Ecto neural progenitor cell (in vitro differentiated cells): Measurements from ENCODE around the gene ANGPTL8.

Experiments used
- DNase-seq: peaks from one replicate; pipeline ENCODE4 v3.0.0-alpha.2; 2018; ENCODE audit warnings: low spot score

The ANGPTL8 gene

DNA sequence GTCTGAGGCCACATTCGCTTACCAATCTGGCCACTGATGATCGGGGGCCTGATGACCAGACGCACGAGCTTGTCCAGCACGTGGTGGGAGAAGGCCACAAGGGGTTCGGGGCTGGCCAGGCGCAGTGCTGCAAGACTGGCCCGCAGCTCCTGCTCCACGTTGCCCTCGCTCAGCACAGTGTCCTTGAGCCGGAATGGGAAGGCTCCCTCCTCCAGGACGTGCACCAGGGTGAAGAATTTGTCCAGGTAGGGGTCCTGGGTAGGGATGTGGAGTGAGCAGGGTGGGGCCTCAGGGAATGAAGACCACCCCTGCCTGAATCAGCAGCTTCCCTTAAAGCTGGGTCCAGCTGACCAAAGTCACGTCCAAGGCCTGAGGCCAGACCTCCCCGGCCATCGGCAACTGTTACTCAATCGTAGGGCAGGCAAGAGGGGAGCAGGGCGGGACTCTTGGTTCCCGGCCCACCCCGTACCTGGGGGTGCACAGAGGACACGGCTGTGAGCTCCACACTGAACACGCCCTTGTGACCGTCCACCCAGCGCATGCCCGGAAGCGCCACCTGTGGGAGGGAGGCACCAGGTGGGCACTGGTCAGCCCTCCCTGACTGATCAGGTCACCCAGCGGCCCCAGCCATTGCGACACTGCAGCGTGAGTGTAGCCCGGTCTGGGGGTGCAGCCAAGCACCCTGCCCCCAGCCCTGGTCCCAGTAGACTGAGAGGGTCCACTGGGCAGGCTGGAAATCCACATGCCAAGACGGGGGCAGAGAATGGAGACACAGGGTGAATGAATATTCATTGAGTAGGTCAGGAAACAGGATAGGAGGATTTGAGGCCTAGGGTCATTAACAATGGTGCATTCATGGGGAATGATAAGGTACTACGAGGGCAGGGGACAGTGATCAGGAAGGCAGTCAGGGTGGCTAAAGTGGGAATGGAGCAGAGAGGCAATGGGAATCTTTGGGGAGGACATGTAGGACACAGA lies 2.8 kb upstream of the ANGPTL8 start:
- no peak for DNase-seq

GRCh38 chr19:11237321-11237720 lies 2.1 kb upstream of the ANGPTL8 start:
- DNase-seq = no peak

DNA sequence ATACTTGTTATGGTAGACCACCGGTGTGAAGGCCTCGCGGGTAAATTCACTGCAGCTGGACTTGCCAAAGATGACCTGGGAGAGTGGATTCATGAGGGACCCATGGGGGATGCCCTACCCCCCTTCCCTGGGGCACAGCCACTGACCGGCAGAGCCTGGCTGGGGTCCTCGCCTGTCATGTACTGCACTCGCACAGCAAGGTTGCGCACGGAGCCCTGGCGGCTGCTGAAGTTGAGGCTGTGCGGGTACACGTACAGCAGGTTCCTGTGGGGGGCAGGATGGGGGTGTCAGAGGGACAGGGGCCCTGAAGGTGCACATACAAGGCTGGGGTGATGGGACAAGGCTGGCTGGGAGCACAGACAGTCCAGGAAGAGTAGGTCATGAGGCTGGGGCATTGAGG lies 1.4 kb upstream of the ANGPTL8 start:
- DNase-seq = no peak

- no peak for DNase-seq
These were observed 540 bp upstream of the ANGPTL8 start for GRCh38 chr19:11238781-11239376.

DNA sequence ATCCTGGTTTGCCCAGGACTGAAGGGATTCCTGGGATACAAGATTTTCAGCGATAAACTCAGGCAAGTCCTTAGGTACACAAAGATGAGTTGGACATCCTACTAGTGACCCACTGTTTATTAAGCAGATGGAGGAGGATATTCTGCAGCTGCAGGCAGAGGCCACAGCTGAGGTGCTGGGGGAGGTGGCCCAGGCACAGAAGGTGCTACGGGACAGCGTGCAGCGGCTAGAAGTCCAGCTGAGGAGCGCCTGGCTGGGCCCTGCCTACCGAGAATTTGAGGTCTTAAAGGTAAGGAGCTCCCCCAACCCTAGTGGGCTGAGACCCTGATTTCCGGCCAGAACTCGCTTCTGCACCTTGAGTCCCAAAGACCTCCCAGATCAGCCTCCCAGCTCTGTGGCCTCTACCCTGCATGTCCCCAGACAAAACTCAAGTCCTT lies 607 bp downstream of the ANGPTL8 start:
- DNase-seq = no peak

DNA sequence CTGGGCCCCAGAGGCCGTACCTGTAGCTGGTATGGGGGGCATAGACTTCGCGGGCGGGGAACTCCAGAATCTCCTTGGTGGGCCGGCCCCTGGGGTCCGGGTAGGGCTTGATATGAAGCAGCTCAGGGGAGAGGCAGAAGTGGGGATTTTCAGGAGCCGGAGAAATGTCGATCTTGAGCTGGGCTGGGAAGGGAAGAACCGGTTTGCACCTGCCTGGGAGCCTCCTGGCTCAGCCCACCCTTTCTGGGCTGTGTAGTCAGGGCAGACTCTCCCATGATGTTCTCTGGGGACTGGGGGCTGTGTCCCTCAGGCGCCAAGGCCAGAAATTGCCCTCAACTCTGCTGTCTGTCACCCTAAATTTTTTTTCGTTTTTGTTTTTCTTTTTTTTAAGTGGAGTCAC lies 2.6 kb downstream of the ANGPTL8 start:
- DNase-seq = no peak

DNA sequence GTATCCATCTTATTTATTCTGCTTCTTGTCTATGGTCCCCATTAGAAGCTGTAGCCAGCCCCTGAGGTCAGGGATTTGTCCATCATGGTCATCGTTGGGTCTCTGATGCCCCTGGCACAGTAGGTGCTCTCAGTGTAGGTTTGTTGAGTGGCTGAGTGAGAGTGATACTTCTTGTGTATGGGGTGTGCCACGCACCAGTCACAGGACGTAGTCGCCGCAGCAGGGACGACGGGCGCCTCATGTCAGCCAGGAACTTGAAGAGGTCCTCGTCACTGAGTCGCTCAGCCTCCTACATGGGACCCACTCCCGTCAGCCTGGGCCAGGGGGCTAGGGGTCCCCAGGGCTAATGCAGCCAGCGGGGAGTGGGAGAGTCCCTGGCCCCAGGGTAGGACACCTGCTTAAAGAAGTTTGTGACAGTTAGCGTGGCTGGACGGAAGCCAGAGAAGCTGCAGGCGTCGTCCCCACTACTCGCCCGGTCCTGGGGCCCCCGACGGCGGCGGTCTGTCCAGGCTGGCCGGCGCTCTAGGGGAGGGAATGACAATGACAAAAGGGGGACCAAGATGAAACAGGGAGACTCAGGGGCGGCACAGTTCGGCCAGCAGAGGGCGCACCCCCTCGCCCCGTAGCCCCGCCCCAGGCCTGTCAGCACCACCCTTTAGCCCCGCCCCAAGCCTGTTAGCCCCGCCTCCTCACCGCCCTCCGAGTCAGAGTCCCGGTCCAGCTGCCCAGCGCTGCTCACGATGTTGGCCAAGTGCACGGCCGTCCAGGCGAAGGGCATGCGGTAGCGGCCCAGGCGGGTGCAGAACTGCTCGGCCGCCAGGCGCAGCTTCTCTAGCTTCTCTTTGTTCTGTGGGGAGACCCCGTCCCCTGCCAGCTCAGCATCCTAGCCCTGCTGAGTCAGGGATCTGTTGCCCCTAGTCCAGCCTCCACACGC lies 3.7 kb downstream of the ANGPTL8 start:
- peak; percentile 97 for DNase-seq

GRCh38 chr19:11243798-11244169 lies 4.4 kb downstream of the ANGPTL8 start:
- no peak for DNase-seq

DNA sequence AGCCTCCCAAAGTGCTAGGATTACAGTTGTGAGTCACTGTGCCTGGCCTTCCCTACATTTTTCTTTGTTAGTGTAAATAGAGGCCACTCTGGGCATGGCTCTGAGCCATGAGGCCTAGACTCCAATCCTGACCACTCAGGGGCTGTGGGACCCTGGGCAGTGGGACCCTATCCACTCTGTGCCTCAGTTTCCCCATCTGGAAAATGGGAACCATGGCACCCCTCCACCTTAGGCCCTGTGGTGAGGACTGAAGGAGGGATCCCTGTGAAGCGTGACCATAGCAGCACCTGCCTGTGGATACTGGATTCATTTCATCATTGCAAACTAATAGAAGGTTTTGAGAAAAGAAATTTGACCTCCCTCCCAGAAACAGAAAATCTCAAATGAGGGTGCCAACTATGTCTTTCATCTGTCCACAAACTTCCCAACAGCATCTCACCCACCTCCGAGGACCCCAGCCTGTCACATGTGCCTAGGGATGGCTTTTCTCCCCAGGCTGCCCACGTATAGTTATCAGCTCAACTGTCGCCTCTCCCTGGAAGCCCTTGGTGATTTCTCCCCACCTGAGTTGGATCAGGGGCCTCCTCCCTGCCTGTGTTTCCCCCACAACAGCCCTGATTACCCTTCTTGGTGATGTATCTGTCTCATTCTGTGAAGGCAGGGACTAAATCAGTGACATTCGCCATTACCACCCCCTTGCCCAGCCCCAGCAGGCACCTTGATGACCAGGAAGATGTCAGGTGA lies 5.6 kb downstream of the ANGPTL8 start:
- DNase-seq = no peak

GRCh38 chr19:11246941-11247340 lies 7.5 kb downstream of the ANGPTL8 start:
- DNase-seq = no peak

DNA sequence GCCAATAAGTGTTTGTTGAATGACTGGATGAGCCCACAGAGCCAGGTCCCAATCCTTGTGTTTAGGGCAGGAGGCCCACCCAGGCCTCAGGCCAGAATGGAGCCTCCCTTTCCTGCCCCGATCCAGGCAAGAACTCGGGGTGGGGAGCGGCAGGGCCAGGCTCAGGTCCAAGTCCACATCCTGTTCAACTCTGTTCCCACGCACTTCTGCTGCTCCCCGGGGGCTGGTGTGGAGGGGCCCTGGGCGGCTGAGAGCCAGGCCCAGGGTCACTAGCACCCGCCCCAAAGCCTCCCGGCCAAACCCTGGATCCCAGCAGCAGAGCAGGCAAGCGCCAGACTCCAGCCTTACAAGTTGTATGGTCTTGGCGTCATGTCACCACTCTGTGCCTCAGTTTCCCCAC lies 8.0 kb downstream of the ANGPTL8 start:
- DNase-seq = no peak

GRCh38 chr19:11247934-11248333 lies 8.5 kb downstream of the ANGPTL8 start:
- DNase-seq = no peak

DNA sequence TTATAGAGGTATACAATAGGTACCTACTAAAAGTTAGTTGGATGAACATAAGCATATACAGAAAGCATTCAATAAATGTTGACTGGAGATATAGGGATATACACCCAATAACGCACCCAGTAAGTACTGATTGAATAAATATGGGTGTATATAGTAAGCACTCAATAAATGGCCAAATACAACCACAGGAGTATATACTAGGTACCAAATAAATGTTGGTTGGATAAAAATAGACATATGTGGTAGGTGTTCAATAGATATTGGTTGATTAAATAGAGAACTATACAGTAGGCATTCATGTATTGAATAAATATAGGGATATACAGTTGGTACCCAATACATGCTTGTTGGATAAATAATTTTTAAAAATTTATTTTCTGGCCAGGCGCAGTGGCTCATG lies 9.4 kb downstream of the ANGPTL8 start:
- DNase-seq = no peak

- no peak for DNase-seq
These were observed 11.8 kb downstream of the ANGPTL8 start for GRCh38 chr19:11251217-11251616.

- no peak for DNase-seq
These were observed 12.4 kb downstream of the ANGPTL8 start for GRCh38 chr19:11251650-11252314.

DNA sequence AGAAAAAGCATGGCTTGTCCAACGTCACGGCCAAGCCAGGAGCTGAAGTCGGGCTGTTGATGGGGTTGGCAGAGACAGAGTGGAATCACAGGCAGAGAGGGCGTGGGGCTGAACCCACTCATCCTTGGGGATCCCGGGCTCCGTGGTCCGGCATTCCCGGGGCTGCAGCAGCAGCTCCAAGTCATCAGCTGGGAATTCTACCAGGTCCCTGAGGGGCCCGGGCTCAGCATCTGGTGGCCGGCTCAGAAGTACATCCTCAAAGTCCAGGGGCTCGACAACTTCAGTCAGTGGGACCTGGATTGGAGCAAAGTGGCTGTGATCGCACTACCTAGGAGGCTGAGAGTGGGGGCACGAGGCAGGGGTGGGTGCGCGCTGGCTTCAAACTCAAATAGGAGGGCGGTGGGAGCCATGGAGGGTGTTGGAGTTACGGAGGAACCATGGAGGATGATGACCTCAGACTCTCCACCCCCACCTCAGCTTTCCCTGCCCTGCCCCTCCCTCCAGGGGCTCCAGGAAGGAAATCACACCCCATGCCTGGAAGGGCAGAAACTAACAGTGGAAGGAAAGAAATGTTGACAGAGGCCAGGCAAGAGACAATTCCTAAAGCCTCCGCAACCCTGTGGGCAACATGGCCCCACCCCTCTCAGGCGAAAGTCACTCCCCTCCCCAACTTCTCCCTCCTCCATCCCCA lies 13.4 kb downstream of the ANGPTL8 start:
- DNase-seq = no peak

GRCh38 chr19:11254666-11255065 lies 15.2 kb downstream of the ANGPTL8 start:
- no peak for DNase-seq

GRCh38 chr19:11256189-11256588 lies 16.8 kb downstream of the ANGPTL8 start:
- no peak for DNase-seq

GRCh38 chr19:11257846-11258380 lies 18.5 kb downstream of the ANGPTL8 start:
- DNase-seq = no peak

DNA sequence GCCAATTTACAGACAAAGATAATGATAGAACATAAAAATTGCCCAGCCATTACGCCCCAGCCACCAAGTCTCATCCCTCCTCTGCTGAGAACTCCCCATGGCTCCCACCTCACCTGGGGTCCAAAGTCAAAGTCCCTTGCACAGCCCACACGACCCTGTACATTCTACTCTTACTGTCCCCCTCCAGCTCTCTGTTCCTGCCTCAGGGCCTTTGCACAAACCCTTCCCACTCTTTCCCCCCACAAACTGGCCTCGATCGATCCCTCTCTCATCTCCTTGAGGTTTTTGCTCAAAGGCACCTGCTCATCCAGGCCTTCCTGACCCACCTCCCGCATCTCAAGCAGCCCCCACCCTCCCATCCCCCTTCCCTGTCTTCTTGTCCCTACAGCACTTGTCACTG lies 21.6 kb downstream of the ANGPTL8 start:
- no peak for DNase-seq
